ENCODE data around the gene LEFTY1.
"Not testable (repeated sequence)": the region's sequence is repeated elsewhere in the genome, so short reads cannot be mapped to it uniquely, and the experiment has no call there.

LEFTY1 gene

GRCh38 chr1:225888289-225888897, 553 bp downstream of the LEFTY1 start:
- H3K4me1 ChIP-seq (ENCODE audit: control insufficient read depth in 2 of 2, insufficient read depth in 2 of 2, low read length in 2 of 2): peaks cover 38% of the 10 kb centered on the region in 2 donors
- H3K4me3 ChIP-seq (ENCODE audit: low read length in 2 of 2): peak overlapping the region; percentile 71 to 74
- H3K9ac ChIP-seq (ENCODE audit: low read depth in 1 of 2, low read length in 2 of 2): peak overlapping the region; percentile 61 to 94
- H3K36me3 ChIP-seq (ENCODE audit: control insufficient read depth in 2 of 2, insufficient read depth in 2 of 2, low read length in 2 of 2): peaks cover 0 to 2% of the 10 kb centered on the region in 2 donors
- H3K27me3 ChIP-seq (ENCODE audit: control insufficient read depth in 2 of 2, insufficient read depth in 2 of 2, low read length in 2 of 2): no peaks in the 10 kb centered on the region
- H3K9me3 ChIP-seq (ENCODE audit: control insufficient read depth in 2 of 2, low read length in 2 of 2): no peaks in the 10 kb centered on the region
- peak overlapping the region; percentile 89 to 95 for H3K27ac ChIP-seq (ENCODE audit: low read depth in 2 of 2, low read length in 2 of 2)

- H3K36me3 ChIP-seq (ENCODE audit: control insufficient read depth in 2 of 2, insufficient read depth in 2 of 2, low read length in 2 of 2); H3K27me3 ChIP-seq (ENCODE audit: control insufficient read depth in 2 of 2, insufficient read depth in 2 of 2, low read length in 2 of 2); H3K9me3 ChIP-seq (ENCODE audit: control insufficient read depth in 2 of 2, low read length in 2 of 2): not testable (repeated sequence)
- H3K9ac ChIP-seq (ENCODE audit: low read depth in 1 of 2, low read length in 2 of 2): peak overlapping the region in 1 of 2 donors; percentile 94
- peaks cover 38 to 40% of the 10 kb centered on the region in 2 donors for H3K4me1 ChIP-seq (ENCODE audit: control insufficient read depth in 2 of 2, insufficient read depth in 2 of 2, low read length in 2 of 2)
- peak overlapping the region; percentile 89 to 95 for H3K27ac ChIP-seq (ENCODE audit: low read depth in 2 of 2, low read length in 2 of 2)
- H3K4me3 ChIP-seq (ENCODE audit: low read length in 2 of 2): peak overlapping the region; percentile 71 to 74
Measured at GRCh38 chr1:225887554-225888288, 1.2 kb downstream of the LEFTY1 start.

- no peaks in the 10 kb centered on the region for H3K27me3 ChIP-seq (ENCODE audit: control insufficient read depth in 2 of 2, insufficient read depth in 2 of 2, low read length in 2 of 2)
- peak overlapping the region; percentile 23 to 62 for H3K27ac ChIP-seq (ENCODE audit: low read depth in 2 of 2, low read length in 2 of 2)
Measured at GRCh38 chr1:225887030-225887314, 2.0 kb downstream of the LEFTY1 start.

GRCh38 chr1:225886159-225887029, 2.6 kb downstream of the LEFTY1 start:
- Histone ChIP-seq H3K27me3 (ENCODE audit: control insufficient read depth in 2 of 2, insufficient read depth in 2 of 2, low read length in 2 of 2) (no peaks in the 10 kb centered on the region), H3K27ac (ENCODE audit: low read depth in 2 of 2, low read length in 2 of 2) (peak overlapping the region; percentile 23 to 62), H3K9me3 (ENCODE audit: control insufficient read depth in 2 of 2, low read length in 2 of 2) (no peaks in the 10 kb centered on the region), H3K4me3 (ENCODE audit: low read length in 2 of 2) (peak overlapping the region; percentile 15 to 46), H3K4me1 (ENCODE audit: control insufficient read depth in 2 of 2, insufficient read depth in 2 of 2, low read length in 2 of 2) (peaks cover 32 to 40% of the 10 kb centered on the region in 2 donors), H3K9ac (ENCODE audit: low read depth in 1 of 2, low read length in 2 of 2) (peak overlapping the region in 1 of 2 donors; percentile 66), H3K36me3 (ENCODE audit: control insufficient read depth in 2 of 2, insufficient read depth in 2 of 2, low read length in 2 of 2) (peaks cover 0 to 2% of the 10 kb centered on the region in 2 donors)

More at GRCh38 chr1:225887030-225887314, 2.0 kb downstream of the LEFTY1 start:
- Histone ChIP-seq H3K36me3 (ENCODE audit: control insufficient read depth in 2 of 2, insufficient read depth in 2 of 2, low read length in 2 of 2) (peaks cover 0 to 2% of the 10 kb centered on the region in 2 donors), H3K9ac (ENCODE audit: low read depth in 1 of 2, low read length in 2 of 2) (peak overlapping the region in 1 of 2 donors; percentile 66), H3K9me3 (ENCODE audit: control insufficient read depth in 2 of 2, low read length in 2 of 2) (no peaks in the 10 kb centered on the region), H3K4me3 (ENCODE audit: low read length in 2 of 2) (peak overlapping the region; percentile 46 to 51), H3K4me1 (ENCODE audit: control insufficient read depth in 2 of 2, insufficient read depth in 2 of 2, low read length in 2 of 2) (peaks cover 35 to 40% of the 10 kb centered on the region in 2 donors)

GRCh38 chr1:225885336-225885735, 3.6 kb downstream of the LEFTY1 start:
- peak overlapping the region in 1 of 2 donors; percentile 10 for H3K27ac ChIP-seq (ENCODE audit: low read depth in 2 of 2, low read length in 2 of 2)
- no peaks in the 10 kb centered on the region for H3K27me3 ChIP-seq (ENCODE audit: control insufficient read depth in 2 of 2, insufficient read depth in 2 of 2, low read length in 2 of 2)
- H3K36me3 ChIP-seq (ENCODE audit: control insufficient read depth in 2 of 2, insufficient read depth in 2 of 2, low read length in 2 of 2): peaks cover 0 to 2% of the 10 kb centered on the region in 2 donors
- no peak overlapping the region for H3K4me3 ChIP-seq (ENCODE audit: low read length in 2 of 2)
- H3K4me1 ChIP-seq (ENCODE audit: control insufficient read depth in 2 of 2, insufficient read depth in 2 of 2, low read length in 2 of 2): peaks cover 33 to 41% of the 10 kb centered on the region in 2 donors
- no peak overlapping the region for H3K9ac ChIP-seq (ENCODE audit: low read depth in 1 of 2, low read length in 2 of 2)
- H3K9me3 ChIP-seq (ENCODE audit: control insufficient read depth in 2 of 2, low read length in 2 of 2): no peaks in the 10 kb centered on the region

GRCh38 chr1:225883616-225884265, 5.2 kb downstream of the LEFTY1 start:
- Histone ChIP-seq H3K27ac (ENCODE audit: low read depth in 2 of 2, low read length in 2 of 2) (peak overlapping the region; percentile 98), H3K4me3 (ENCODE audit: low read length in 2 of 2) (peak overlapping the region; percentile 94 to 96)

GRCh38 chr1:225882694-225883615, 6.0 kb downstream of the LEFTY1 start:
- H3K9ac ChIP-seq (ENCODE audit: low read depth in 1 of 2, low read length in 2 of 2): peak overlapping the region; percentile 90 to 94
- H3K9me3 ChIP-seq (ENCODE audit: control insufficient read depth in 2 of 2, low read length in 2 of 2): no peaks in the 10 kb centered on the region
- peak overlapping the region; percentile 94 to 96 for H3K4me3 ChIP-seq (ENCODE audit: low read length in 2 of 2)
- H3K27me3 ChIP-seq (ENCODE audit: control insufficient read depth in 2 of 2, insufficient read depth in 2 of 2, low read length in 2 of 2): no peaks in the 10 kb centered on the region
- H3K36me3 ChIP-seq (ENCODE audit: control insufficient read depth in 2 of 2, insufficient read depth in 2 of 2, low read length in 2 of 2): peaks cover 0 to 2% of the 10 kb centered on the region in 2 donors
- peaks cover 43 to 51% of the 10 kb centered on the region in 2 donors for H3K4me1 ChIP-seq (ENCODE audit: control insufficient read depth in 2 of 2, insufficient read depth in 2 of 2, low read length in 2 of 2)
- peak overlapping the region; percentile 98 for H3K27ac ChIP-seq (ENCODE audit: low read depth in 2 of 2, low read length in 2 of 2)

More at GRCh38 chr1:225883616-225884265, 5.2 kb downstream of the LEFTY1 start:
- H3K9me3 ChIP-seq (ENCODE audit: control insufficient read depth in 2 of 2, low read length in 2 of 2): no peaks in the 10 kb centered on the region
- peaks cover 37 to 43% of the 10 kb centered on the region in 2 donors for H3K4me1 ChIP-seq (ENCODE audit: control insufficient read depth in 2 of 2, insufficient read depth in 2 of 2, low read length in 2 of 2)
- peak overlapping the region; percentile 16 to 90 for H3K9ac ChIP-seq (ENCODE audit: low read depth in 1 of 2, low read length in 2 of 2)
- no peaks in the 10 kb centered on the region for H3K27me3 ChIP-seq (ENCODE audit: control insufficient read depth in 2 of 2, insufficient read depth in 2 of 2, low read length in 2 of 2)
- peaks cover 0 to 2% of the 10 kb centered on the region in 2 donors for H3K36me3 ChIP-seq (ENCODE audit: control insufficient read depth in 2 of 2, insufficient read depth in 2 of 2, low read length in 2 of 2)

GRCh38 chr1:225881959-225882693, 6.8 kb downstream of the LEFTY1 start, which contains the start of gene TMEM63A:
Gene TMEM63A, minus strand, starts transcription at chr1:225882380. Its CDS starts 4,800 bp downstream, at chr1:225877580.
- peak within 1 kb of the TSS; percentile 90 to 94 for H3K9ac ChIP-seq (ENCODE audit: low read depth in 1 of 2, low read length in 2 of 2)
- H3K36me3 ChIP-seq (ENCODE audit: control insufficient read depth in 2 of 2, insufficient read depth in 2 of 2, low read length in 2 of 2): peaks cover 2 to 3% of the 10 kb centered on the region in 2 donors
- peak within 1 kb of the TSS; percentile 98 for H3K27ac ChIP-seq (ENCODE audit: low read depth in 2 of 2, low read length in 2 of 2)
- H3K4me3 ChIP-seq (ENCODE audit: low read length in 2 of 2): peak within 1 kb of the TSS; percentile 94 to 96
- H3K4me1 ChIP-seq (ENCODE audit: control insufficient read depth in 2 of 2, insufficient read depth in 2 of 2, low read length in 2 of 2): peaks cover 51 to 59% of the 10 kb centered on the region in 2 donors
- H3K9me3 ChIP-seq (ENCODE audit: control insufficient read depth in 2 of 2, low read length in 2 of 2): no peaks in the 10 kb centered on the region
- no peaks in the 10 kb centered on the region for H3K27me3 ChIP-seq (ENCODE audit: control insufficient read depth in 2 of 2, insufficient read depth in 2 of 2, low read length in 2 of 2)

Measured in mucosa of rectum (tissue), 2 donors.